SK-N-SH (cell line): ENCODE data around the gene MED15. TPM values are rescaled to one million over a fixed set of nuclear protein-coding genes. Genes with fewer than 3 reads are reported as not detected.

Experiments used
- CHD2 ChIP-seq: fragments of 150-350 bp; IDR thresholded peaks from 2 replicates; pipeline ENCODE4 v1.6.1; 2018; ENCODE audit warnings: low read length; ENCODE audit not compliant: partially characterized antibody
- EP300 ChIP-seq, 2 experiments: IDR thresholded peaks; 2 replicates each; pipeline versions ENCODE4 v1.4.0 to v1.6.1; 2012; ENCODE audit warnings: borderline replicate concordance in 1 of 2, low read depth in 1 of 2, low read length in 1 of 2
- EZH2phosphoT487 ChIP-seq: fragments of 200-600 bp; sonication (generic); IDR thresholded peaks from 2 replicates; pipeline ENCODE4 v1.6.1; 2017; ENCODE audit warnings: low read depth, mixed run types, mild to moderate bottlenecking, antibody characterized with exemption, moderate library complexity, borderline replicate concordance
- RAD21 ChIP-seq: IDR thresholded peaks from 2 replicates; pipeline ENCODE4 v1.6.1; 2012; ENCODE audit warnings: mild to moderate bottlenecking, low read length
- RFX5 ChIP-seq: IDR thresholded peaks from 2 replicates; pipeline ENCODE4 v1.6.1; 2012; ENCODE audit warnings: mild to moderate bottlenecking, improper control_type of control experiment, low read length
- SIN3A ChIP-seq: IDR thresholded peaks from 2 replicates; pipeline ENCODE4 v1.6.1; 2012; ENCODE audit warnings: low read depth, mild to moderate bottlenecking, low read length, moderate library complexity, borderline replicate concordance
- SMC3 ChIP-seq: IDR thresholded peaks from 2 replicates; pipeline ENCODE4 v1.6.1; 2012; ENCODE audit warnings: low read depth, low read length, improper control_type of control experiment
- TAF1 ChIP-seq: IDR thresholded peaks from 2 replicates; pipeline ENCODE4 v1.6.1; 2012; ENCODE audit warnings: low read depth, mild to moderate bottlenecking, low read length, moderate library complexity, borderline replicate concordance
- TCF12 ChIP-seq: IDR thresholded peaks from 2 replicates; pipeline ENCODE4 v1.4.0; 2012
- polyA plus RNA-seq, 3 experiments: library from polyadenylated mRNA; depleted of rRNA; stranded (reverse); fragments of >200 nt; gene quantifications; 2 replicates each; pipeline ENCODE4 v1.2.3, GENCODE V29; 2012
- TF ChIP-seq, protein P1 (sequence below): IDR thresholded peaks from 2 replicates; pipeline ENCODE4 v1.6.1; 2012; ENCODE audit warnings: mild to moderate bottlenecking, low read depth, low read length, moderate library complexity
- TF ChIP-seq, protein P2 (sequence below): fragments of 150-350 bp; IDR thresholded peaks from 2 replicates; pipeline ENCODE4 v1.6.1; 2016; ENCODE audit warnings: mild to moderate bottlenecking, low read depth, low read length
- TF ChIP-seq, protein P3 (sequence below): IDR thresholded peaks from 2 replicates; pipeline ENCODE4; 2012
- TF ChIP-seq, protein P4 (sequence below): fragments of 150-350 bp; IDR thresholded peaks from 2 replicates; pipeline ENCODE4 v1.6.1; 2017; ENCODE audit warnings: antibody characterized with exemption, low read length, low read depth, borderline replicate concordance

The MED15 gene
- polyA plus RNA-seq, 1 of the 3 experiments (the other 2 are of a cell fraction): 45.1 TPM

DNA sequence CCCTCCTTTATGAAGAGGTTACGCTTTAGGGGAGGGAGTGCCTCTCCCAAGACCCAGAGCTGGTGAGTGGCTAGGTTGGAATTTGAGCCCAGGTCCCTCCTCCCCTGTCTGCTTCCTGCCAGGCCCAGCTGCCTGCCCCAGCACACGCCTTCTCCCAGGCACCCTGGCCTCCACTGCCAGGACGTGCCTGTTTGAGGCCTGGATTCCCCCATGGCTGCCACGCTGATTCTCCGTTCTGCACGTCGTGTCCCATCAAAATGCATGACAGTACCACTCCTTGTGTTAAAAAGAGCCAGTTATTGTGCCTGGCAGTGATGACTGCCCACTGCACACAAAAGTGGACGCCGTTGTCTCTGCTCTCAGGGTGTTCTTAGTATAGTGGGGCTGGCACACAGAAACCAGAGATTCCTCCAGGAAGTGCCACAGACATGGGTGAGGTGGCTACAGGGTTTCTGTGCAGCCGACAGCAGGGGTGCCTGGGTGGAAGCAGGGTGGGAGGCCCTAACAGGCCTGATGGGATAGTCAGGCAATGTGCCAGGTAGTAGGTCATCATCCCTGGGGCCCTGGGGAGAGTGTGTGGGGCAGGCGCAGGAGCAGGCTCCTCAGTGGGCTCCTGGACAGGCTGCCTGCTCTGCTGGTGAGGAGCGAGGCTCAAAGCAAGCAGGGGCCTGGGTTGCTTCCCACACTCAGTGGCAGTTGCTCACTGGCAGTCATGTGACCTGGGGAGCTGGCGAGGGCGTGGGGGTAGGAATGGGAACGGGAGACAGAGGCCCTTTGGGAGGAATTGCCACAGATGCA is 24.2 kb downstream of the MED15 start (continued):
- TF ChIP-seq, protein P1, sequence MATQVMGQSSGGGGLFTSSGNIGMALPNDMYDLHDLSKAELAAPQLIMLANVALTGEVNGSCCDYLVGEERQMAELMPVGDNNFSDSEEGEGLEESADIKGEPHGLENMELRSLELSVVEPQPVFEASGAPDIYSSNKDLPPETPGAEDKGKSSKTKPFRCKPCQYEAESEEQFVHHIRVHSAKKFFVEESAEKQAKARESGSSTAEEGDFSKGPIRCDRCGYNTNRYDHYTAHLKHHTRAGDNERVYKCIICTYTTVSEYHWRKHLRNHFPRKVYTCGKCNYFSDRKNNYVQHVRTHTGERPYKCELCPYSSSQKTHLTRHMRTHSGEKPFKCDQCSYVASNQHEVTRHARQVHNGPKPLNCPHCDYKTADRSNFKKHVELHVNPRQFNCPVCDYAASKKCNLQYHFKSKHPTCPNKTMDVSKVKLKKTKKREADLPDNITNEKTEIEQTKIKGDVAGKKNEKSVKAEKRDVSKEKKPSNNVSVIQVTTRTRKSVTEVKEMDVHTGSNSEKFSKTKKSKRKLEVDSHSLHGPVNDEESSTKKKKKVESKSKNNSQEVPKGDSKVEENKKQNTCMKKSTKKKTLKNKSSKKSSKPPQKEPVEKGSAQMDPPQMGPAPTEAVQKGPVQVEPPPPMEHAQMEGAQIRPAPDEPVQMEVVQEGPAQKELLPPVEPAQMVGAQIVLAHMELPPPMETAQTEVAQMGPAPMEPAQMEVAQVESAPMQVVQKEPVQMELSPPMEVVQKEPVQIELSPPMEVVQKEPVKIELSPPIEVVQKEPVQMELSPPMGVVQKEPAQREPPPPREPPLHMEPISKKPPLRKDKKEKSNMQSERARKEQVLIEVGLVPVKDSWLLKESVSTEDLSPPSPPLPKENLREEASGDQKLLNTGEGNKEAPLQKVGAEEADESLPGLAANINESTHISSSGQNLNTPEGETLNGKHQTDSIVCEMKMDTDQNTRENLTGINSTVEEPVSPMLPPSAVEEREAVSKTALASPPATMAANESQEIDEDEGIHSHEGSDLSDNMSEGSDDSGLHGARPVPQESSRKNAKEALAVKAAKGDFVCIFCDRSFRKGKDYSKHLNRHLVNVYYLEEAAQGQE: 0 out of 2 replicates have a peak, but pooled peaks have one; percentile 9
- TF ChIP-seq SIN3A: no peak
- no peak; a peak in 1 of 4 replicates for TF ChIP-seq EP300 (IDR thresholded peaks at IDR 0.05; ENCODE audit: borderline replicate concordance in 1 of 2, low read depth in 1 of 2, low read length in 1 of 2)
- no peak for TF ChIP-seq EZH2phosphoT487
- no peak for TF ChIP-seq SMC3
- no peak for TF ChIP-seq RAD21
- peak; percentile 63; the same call in 1 of the 2 replicates for TF ChIP-seq TCF12
- TF ChIP-seq RFX5: no peak
- TF ChIP-seq, protein P2, sequence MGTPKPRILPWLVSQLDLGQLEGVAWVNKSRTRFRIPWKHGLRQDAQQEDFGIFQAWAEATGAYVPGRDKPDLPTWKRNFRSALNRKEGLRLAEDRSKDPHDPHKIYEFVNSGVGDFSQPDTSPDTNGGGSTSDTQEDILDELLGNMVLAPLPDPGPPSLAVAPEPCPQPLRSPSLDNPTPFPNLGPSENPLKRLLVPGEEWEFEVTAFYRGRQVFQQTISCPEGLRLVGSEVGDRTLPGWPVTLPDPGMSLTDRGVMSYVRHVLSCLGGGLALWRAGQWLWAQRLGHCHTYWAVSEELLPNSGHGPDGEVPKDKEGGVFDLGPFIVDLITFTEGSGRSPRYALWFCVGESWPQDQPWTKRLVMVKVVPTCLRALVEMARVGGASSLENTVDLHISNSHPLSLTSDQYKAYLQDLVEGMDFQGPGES: no peak
- TF ChIP-seq, protein P3, sequence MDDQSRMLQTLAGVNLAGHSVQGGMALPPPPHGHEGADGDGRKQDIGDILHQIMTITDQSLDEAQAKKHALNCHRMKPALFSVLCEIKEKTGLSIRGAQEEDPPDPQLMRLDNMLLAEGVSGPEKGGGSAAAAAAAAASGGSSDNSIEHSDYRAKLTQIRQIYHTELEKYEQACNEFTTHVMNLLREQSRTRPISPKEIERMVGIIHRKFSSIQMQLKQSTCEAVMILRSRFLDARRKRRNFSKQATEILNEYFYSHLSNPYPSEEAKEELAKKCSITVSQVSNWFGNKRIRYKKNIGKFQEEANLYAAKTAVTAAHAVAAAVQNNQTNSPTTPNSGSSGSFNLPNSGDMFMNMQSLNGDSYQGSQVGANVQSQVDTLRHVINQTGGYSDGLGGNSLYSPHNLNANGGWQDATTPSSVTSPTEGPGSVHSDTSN: peak; percentile 28
- TF ChIP-seq CHD2: no peak
- TF ChIP-seq TAF1: peak; percentile 29; the same call in 1 of the 2 replicates
- TF ChIP-seq, protein P4, sequence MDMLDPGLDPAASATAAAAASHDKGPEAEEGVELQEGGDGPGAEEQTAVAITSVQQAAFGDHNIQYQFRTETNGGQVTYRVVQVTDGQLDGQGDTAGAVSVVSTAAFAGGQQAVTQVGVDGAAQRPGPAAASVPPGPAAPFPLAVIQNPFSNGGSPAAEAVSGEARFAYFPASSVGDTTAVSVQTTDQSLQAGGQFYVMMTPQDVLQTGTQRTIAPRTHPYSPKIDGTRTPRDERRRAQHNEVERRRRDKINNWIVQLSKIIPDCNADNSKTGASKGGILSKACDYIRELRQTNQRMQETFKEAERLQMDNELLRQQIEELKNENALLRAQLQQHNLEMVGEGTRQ: no peak
- TF ChIP-seq, all 33 proteins: peak for 13
